HG03139 (cell line): ENCODE data around the gene XRCC2.
"Not testable (repeated sequence)": the region's sequence is repeated elsewhere in the genome, so short reads cannot be mapped to it uniquely, and the experiment has no call there.

Experiments
- ATAC-seq: cut with Tn5 transposase; IDR thresholded peaks from one replicate; pipeline ENCODE4 v1.9.1; 2021; ENCODE audit not compliant: unreplicated experiment

Gene XRCC2

GRCh38 chr7:152666078-152666477 lies 9.9 kb downstream of the XRCC2 start:
- ATAC-seq, result no peak

DNA sequence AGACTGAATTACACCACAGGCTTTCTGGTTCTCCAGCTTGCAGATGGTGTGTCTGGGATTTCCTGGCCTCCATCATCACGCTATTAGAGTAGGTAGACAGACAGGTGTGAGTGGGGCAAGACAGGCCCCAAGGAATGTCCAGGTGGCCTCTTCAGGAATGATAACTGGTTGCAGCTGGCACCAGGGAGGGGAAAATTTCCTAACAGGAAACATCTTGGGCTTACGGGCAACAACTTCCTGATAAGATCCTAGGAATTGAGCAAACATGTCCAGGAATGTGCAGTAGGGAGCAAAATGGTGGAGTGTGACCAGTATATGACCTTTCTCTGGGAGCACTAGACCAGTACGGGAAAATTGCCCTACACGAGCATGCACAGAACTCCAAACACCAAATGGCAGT lies 11.3 kb downstream of the XRCC2 start:
- no peak for ATAC-seq

GRCh38 chr7:152663931-152664330 lies 12.0 kb downstream of the XRCC2 start:
- no peak for ATAC-seq

DNA sequence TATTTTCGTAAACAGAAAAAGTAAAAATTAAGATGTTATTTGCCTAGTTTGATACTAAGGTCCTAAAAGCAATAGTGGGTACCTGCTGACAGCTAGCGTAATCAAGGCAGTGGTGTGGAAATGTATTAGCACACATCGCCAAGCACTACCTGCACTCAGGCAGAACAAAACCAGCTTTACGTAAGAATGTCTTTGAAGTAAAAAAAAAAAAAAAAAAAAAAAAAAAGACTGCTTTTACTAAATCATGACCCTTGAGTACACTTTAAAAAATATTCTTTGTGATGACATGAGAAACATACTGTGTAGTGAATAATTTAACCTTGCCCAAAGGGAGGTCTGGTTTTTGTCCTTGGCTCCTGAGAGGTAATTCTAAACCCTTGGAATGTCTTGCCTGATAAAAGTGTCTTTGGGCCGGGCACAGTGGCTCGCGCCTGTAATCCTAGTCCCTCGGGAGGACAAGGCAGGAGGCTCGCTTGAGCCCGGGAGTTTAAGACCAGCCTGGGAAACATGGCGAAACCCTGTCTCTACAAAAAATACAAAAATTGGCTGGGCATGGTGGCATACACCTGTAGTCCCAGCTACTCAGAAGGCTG lies 12.7 kb downstream of the XRCC2 start:
- no peak for ATAC-seq

GRCh38 chr7:152661479-152661878 lies 14.5 kb downstream of the XRCC2 start:
- no peak for ATAC-seq

- ATAC-seq, result no peak
These were observed 15.9 kb downstream of the XRCC2 start for GRCh38 chr7:152660021-152660420.

DNA sequence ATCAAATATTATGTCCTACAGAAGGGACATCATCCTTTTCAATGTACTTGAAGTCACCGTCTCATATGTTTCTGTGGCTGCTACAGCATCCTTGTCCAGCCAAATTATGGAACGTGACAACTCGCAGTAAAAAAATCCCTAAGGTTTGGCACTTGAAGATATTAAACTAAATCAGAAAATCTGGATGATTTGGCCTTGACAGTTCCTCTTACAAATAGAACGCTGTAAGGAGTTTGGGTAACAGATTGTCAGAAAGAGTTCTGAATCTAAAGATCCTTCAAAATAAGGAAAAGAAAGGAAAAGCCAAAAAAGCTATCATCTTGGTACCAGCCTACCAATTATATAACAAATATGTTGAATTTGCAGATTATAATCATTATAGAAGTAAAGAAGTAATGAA lies 21.0 kb downstream of the XRCC2 start:
- no peak for ATAC-seq

DNA sequence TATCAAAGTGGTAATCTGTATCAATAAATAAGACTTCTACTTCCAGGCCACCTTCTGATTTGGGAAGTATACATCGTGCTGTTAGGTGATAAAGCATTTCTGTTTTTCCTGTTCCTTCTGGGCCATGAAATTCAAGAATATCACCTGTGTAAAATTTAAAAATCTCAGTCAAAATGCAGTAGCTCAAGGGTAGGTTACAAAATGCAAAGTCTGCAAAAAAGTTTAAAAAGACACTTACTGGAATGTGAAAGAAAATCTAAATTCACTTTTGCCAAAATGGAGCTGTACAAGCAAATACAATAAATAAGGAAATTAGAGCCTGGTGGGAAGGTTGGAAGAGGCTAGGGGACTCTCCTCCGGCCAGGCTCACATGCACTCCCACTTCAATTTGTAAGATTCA lies 26.7 kb downstream of the XRCC2 start:
- no peak for ATAC-seq

DNA sequence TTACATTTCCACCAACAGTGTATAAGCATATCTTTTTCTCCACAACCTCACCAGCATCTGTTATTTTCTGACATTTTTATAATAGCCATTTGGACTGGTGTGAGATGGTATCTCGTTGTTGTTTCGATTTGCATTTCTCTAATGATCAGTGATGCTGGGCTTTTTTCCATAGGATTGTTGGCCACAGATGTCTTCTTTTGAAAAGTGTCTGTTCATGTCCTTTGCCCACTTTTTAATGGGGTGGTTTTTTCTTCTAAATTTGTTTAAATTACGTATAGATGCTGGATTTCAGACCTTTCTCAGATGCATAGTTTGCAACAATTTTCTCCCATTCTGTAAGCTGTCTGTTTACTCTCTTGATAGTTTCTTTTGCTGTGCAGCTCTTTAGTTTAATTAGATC lies 28.9 kb downstream of the XRCC2 start:
- ATAC-seq, result no peak

DNA sequence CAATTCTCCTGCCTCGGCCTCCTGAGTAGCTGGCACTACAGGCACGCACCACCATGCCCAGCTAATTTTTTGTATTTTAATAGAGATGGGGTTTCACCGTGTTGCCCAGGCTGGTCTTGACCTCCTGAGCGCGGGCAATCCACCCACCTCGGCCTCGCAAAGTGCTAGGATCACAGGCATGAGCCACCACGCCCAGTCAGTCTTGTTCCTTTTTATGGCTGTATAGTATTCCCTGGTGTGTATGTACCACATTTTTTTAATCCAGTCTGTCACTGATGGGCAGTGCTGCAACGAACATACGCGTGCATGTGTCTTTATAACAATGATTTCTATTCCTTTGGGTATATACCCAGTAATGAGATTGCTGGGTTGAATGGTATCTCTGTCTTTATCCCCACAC lies 29.4 kb downstream of the XRCC2 start:
- not testable (repeated sequence) for ATAC-seq

GRCh38 chr7:152643979-152644559 lies 31.9 kb downstream of the XRCC2 start:
- no peak for ATAC-seq

- ATAC-seq, result no peak
These were observed 34.6 kb downstream of the XRCC2 start for GRCh38 chr7:152641384-152641783.

- ATAC-seq, result no peak
These were observed 35.1 kb downstream of the XRCC2 start for GRCh38 chr7:152640829-152641228.

DNA sequence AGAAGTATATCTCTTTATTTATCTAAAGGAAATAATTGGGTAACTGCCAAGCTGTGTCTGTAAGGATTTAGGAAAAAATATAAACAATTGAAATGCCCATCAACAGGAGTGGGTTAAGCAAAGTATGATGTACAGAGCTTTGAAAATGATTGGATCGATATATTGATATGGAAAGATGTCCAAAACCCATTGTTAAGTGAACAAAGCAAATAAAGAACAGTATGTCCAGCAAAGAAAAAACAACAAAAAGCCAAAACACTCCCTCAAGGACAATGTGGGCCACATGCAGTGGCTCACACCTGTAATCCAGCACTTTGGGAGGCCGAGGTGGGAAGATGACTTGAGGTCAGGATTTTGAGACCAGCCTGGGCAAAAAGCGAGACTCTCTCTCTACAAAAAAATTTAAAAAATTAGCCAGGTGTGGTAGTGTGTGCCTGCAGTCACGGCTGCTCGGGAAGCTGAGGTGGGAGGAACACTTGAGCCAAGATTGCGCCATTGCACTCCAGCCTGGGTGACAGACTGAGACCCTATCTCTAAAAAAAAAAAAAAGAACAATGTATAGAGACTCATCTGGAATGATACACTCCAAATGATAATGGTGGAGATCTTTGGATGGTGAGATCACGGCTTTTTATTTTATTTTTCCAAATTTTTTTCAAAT lies 37.9 kb downstream of the XRCC2 start:
- ATAC-seq, result no peak

DNA sequence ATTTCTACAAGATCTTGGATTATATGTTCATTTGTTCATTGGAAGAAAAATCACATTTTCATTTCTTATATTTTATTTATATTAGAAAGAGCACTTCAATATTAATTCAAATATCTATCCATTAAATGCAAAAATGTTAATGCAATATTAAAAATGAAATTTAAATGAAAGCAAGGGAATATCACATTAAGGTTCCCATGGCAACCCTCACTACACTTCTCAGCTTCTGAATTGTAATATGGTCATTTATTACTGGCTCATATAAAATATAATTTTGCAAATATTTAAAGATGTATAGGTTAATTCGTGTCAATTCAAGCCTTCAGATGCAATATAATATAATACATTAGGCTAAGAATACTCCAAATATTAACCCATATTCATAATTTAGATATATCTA lies 38.8 kb downstream of the XRCC2 start:
- no peak for ATAC-seq

- ATAC-seq, result no peak
These were observed 39.5 kb downstream of the XRCC2 start for GRCh38 chr7:152636441-152636840.

DNA sequence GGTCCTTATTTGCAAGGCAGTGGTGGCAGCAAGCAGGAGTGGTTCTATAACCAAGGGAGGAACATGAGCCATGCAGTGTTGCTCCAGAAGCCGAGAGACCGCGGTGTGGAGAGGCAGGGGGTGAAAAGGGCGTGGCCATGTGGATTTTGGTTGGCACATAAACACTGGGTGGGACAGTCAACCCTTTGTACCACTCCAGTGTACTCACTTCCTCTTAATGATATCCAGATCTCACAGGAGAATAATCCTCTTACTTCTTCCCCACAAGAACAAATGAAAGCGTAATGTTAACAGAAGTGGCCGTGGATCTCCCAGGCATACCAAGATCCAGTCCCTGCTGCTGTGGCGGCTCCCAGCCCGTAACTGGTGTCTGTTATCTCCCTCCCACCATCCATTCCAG lies 42.4 kb downstream of the XRCC2 start:
- ATAC-seq, result no peak

GRCh38 chr7:152633072-152633471 lies 42.9 kb downstream of the XRCC2 start:
- no peak for ATAC-seq

DNA sequence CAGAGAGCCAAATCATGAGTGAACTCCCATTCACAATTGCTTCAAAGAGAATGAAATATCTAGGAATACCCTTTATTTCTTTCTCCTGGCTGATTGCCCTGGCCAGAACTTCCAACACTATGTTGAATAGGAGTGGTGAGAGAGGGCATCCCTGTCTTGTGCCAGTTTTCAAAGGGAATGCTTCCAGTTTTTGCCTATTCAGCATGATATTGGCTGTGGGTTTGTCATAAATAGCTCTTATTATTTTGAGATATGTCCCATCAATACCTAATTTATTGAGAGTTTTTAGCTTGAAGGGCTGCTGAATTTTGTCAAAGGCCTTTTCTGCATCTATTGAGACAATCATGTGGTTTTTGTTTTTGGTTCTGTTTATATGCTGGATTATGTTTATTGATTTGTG lies 47.2 kb downstream of the XRCC2 start:
- not testable (repeated sequence) for ATAC-seq

DNA sequence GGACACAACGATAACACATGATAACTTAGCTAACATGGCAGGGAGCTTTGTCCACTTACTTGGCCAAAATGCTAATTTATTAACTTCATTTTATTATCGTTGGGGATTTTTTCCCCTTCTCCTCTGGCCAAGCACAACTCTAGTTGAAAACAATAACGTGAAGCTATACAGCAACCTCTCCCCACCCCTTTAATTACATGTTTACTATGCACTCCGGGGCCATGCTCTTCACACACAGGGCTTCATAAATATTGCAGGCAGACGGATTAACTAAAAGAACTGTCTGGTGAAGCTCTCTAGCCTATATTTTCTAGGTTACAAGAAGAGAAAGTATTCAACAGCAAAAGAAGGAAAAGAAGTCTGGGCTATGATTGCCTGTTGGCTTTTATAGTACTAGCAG lies 51.7 kb downstream of the XRCC2 start:
- ATAC-seq, result no peak

- ATAC-seq, result no peak
These were observed 54.5 kb downstream of the XRCC2 start for GRCh38 chr7:152621426-152621825.

- ATAC-seq, result no peak
These were observed 56.8 kb downstream of the XRCC2 start for GRCh38 chr7:152619027-152619739.
